Endothelial cell of umbilical vein (primary cell): ENCODE measurements around the gene STK10. TPM values are rescaled to one million over a fixed set of nuclear protein-coding genes. Genes with fewer than 3 reads are reported as not detected.

Source experiments
- BruUV-seq: library from RNA; stranded (reverse); fragments of 400-500 nt; replicated peaks from 2 replicates; lab custom pipeline; 2021; lab: Mats Ljungman, UMichigan
- CTCF ChIA-PET: fragments of 300-600, 350-600 bp; sonication (Branson Sonifier 250); formaldehyde crosslinking; loops from one replicate; lab custom pipeline; 2021; ENCODE audit warnings: antibody characterized with exemption, inconsistent platforms; lab: Charles Lee
- POLR2A ChIA-PET: fragments of 300-600, 350-600 bp; sonication (Branson Sonifier 250); formaldehyde crosslinking; loops from one replicate; lab custom pipeline; 2021; ENCODE audit warnings: antibody characterized with exemption, inconsistent platforms; lab: Charles Lee
- DNase-seq: peaks from one replicate; pipeline ENCODE4 v3.0.0-alpha.2; 2011; ENCODE audit warnings: low read depth, low spot score
- FAIRE-seq: peaks from 2 replicates; lab custom pipeline; 2011; peaks lifted over from hg19 to GRCh38; lab: Jason Lieb, UNC
- H2AFZ ChIP-seq: 2 replicates; pipeline ENCODE4 v1.6.0; 2012; ENCODE audit warnings: low read depth, low read length, control low read depth, inconsistent platforms
- H3K27ac ChIP-seq: 2 replicates; pipeline ENCODE4 v1.5.1; 2011; ENCODE audit warnings: low read depth, mild to moderate bottlenecking, control low read depth, low read length, moderate library complexity; ENCODE audit not compliant: insufficient read depth
- H3K27me3 ChIP-seq, 2 experiments: 2 replicates each; pipeline versions ENCODE4 v1.6.0 to v1.6.1; 2011; ENCODE audit warnings: low read length in 2 of 2, mixed read lengths in 1 of 2; ENCODE audit not compliant: control insufficient read depth in 2 of 2, insufficient read depth in 2 of 2
- H3K36me3 ChIP-seq, 2 experiments: 2 replicates in 1 of 2; 3 replicates in 1 of 2; pipeline ENCODE4 v1.5.1; 2011; ENCODE audit warnings: low read length in 2 of 2, mild to moderate bottlenecking in 1 of 2, moderate library complexity in 1 of 2; ENCODE audit not compliant: control insufficient read depth in 2 of 2, insufficient read depth in 2 of 2; ENCODE audit errors: extremely low read depth in 1 of 2
- H3K4me1 ChIP-seq: 3 replicates; pipeline ENCODE4 v1.5.1; 2011; ENCODE audit warnings: mild to moderate bottlenecking, low read length; ENCODE audit not compliant: control insufficient read depth, insufficient read depth; ENCODE audit errors: extremely low read depth
- H3K4me2 ChIP-seq: 2 replicates; pipeline ENCODE4 v1.6.1; 2011; ENCODE audit warnings: low read length, control low read depth, mixed read lengths; ENCODE audit not compliant: insufficient read depth
- H3K4me3 ChIP-seq, 3 experiments: fragments of 200-600 bp in 1 of 3; sonication (generic), shearing (Covaris generic) in 1 of 3; replicated peaks in 1 of 3; 2 replicates each; pipeline ENCODE4 v1.5.1; 2011 to 2016; ENCODE audit warnings: control low read depth in 3 of 3, low read length in 3 of 3, mild to moderate bottlenecking in 2 of 3, inconsistent platforms in 1 of 3, low read depth in 1 of 3, moderate library complexity in 1 of 3; ENCODE audit not compliant: insufficient read depth in 1 of 3
- H3K79me2 ChIP-seq: 2 replicates; pipeline ENCODE4 v1.6.0; 2012; ENCODE audit warnings: low read length, inconsistent platforms; ENCODE audit not compliant: control insufficient read depth, insufficient read depth
- H3K9ac ChIP-seq: replicated peaks from 2 replicates; pipeline ENCODE3; 2011; ENCODE audit warnings: low read length, control low read depth; ENCODE audit not compliant: insufficient read depth; ENCODE audit errors: extremely low read depth
- H3K9me1 ChIP-seq: replicated peaks from 3 replicates; pipeline ENCODE4 v1.6.0; 2011; ENCODE audit warnings: mild to moderate bottlenecking, low read length; ENCODE audit not compliant: control insufficient read depth, insufficient read depth; ENCODE audit errors: extremely low read depth
- H3K9me3 ChIP-seq: replicated peaks from 2 replicates; pipeline ENCODE4 v1.5.1; 2012; ENCODE audit warnings: low read length, inconsistent platforms; ENCODE audit not compliant: control insufficient read depth, insufficient read depth
- H4K20me1 ChIP-seq: replicated peaks from 2 replicates; pipeline ENCODE3; 2011; ENCODE audit warnings: mild to moderate bottlenecking, low read length; ENCODE audit not compliant: control insufficient read depth, insufficient read depth; ENCODE audit errors: extremely low read depth
- CTCF ChIP-seq, 2 donors: IDR thresholded peaks; 1 replicate in 1 of 2; 2 replicates in 1 of 2; pipeline ENCODE4 v1.5.1; 2011; ENCODE audit warnings: low read length in 2 of 2, mild to moderate bottlenecking in 2 of 2, moderate library complexity in 2 of 2, control low read depth in 1 of 2, inconsistent platforms in 1 of 2, low read depth in 1 of 2; ENCODE audit not compliant: insufficient read depth in 1 of 2; ENCODE audit errors: extremely low read depth in 1 of 2
- EZH2 ChIP-seq: IDR thresholded peaks from 2 replicates; pipeline ENCODE4 v1.6.1; 2012; ENCODE audit warnings: borderline replicate concordance, low read depth, mild to moderate bottlenecking, moderate library complexity, low read length, inconsistent platforms; ENCODE audit not compliant: severe bottlenecking
- FOS ChIP-seq: IDR thresholded peaks from 2 replicates; pipeline ENCODE4 v1.6.1; 2011; ENCODE audit warnings: mild to moderate bottlenecking, low read length, moderate library complexity, borderline replicate concordance; ENCODE audit not compliant: insufficient read depth
- GATA2 ChIP-seq: IDR thresholded peaks from 2 replicates; pipeline ENCODE4 v1.7.0; 2011; ENCODE audit warnings: low read depth, mild to moderate bottlenecking, moderate library complexity, mixed read lengths, low read length; ENCODE audit not compliant: insufficient read length, insufficient read depth
- JUN ChIP-seq: IDR thresholded peaks from 2 replicates; pipeline ENCODE4 v1.6.1; 2011; ENCODE audit warnings: borderline replicate concordance, low read depth; ENCODE audit not compliant: insufficient read length, insufficient read depth
- MAX ChIP-seq: IDR thresholded peaks from 2 replicates; pipeline ENCODE4 v1.6.1; 2011; ENCODE audit not compliant: insufficient read depth, insufficient read length
- MYC ChIP-seq: IDR thresholded peaks from one replicate; pipeline ENCODE4 v1.6.1; 2011; ENCODE audit warnings: mild to moderate bottlenecking, low read depth, low read length
- POLR2A ChIP-seq: IDR thresholded peaks from 2 replicates; pipeline ENCODE4 v1.6.1; 2012; ENCODE audit warnings: low read depth, mild to moderate bottlenecking, control low read depth, low read length
- POLR2AphosphoS5 ChIP-seq: IDR thresholded peaks from 2 replicates; pipeline ENCODE4 v1.6.1; 2012; ENCODE audit warnings: low read depth, mild to moderate bottlenecking, control low read depth, low read length, moderate library complexity; ENCODE audit not compliant: insufficient read depth
- dilution Hi-C: fragments of 300-500 bp; cut with MboI; formaldehyde crosslinking; loops from one replicate; pipeline ENCODE4 v1.15.0; 2019; ENCODE audit warnings: low sequenced_read_pairs; ENCODE audit not compliant: extremely low pct_ligation_motif_present
- intact Hi-C: fragments of 100-400 bp; cut with micrococcal nuclease; formaldehyde crosslinking; loops from one replicate; pipeline ENCODE4 v1.10.0; 2022
- polyA plus RNA-seq, 4 experiments: library from polyadenylated mRNA; depleted of rRNA in 3 of 4; stranded (reverse) in 3 of 4; unstranded in 1 of 4; fragments of >200 nt; gene quantifications; 2 replicates each; pipeline versions ENCODE4 v1.2.1 to v1.2.3, GENCODE V29; 2011 to 2012; ENCODE audit warnings: missing spikeins in 1 of 4
- total RNA-seq: library from RNA; stranded (reverse); gene quantifications from 2 replicates; pipeline ENCODE4 v1.2.3, GENCODE V29; 2021

Gene STK10
- total and polyA plus RNA-seq, 2 donors (not counting 3 experiments of a cell fraction or from before 2014, with no cell fraction given): 16.9 to 47.2 TPM

- FAIRE-seq (peak; percentile 37), DNase-seq (no peak)
- TF ChIP-seq GATA2: no peak
- TF ChIP-seq POLR2A: no peak
- no peak for TF ChIP-seq MYC
- BruUV-seq: no TSS peak
- no peaks in the 10 kb centered on the region for H4K20me1 ChIP-seq
- peaks cover 0 to 4% of the 10 kb centered on the region in 2 experiments for H3K36me3 ChIP-seq
- H3K4me3 ChIP-seq: no peak overlapping the region
- ChIA-PET POLR2A (interaction anchor here (0.5 kb wide), 1 partner anchor 68 kb away, joined by 14 read pairs; no protein-coding TSS in a partner anchor), CTCF (interaction anchor here (0.7 to 1.9 kb wide), 14 partner anchors 9 to 67 kb away, joined by 3 to 16 read pairs (median 4); partner anchors contain the start of gene STK10)
- no peaks in the 10 kb centered on the region for H3K27me3 ChIP-seq
- no peak overlapping the region for H3K9ac ChIP-seq
- no peaks in the 10 kb centered on the region for H3K4me1 ChIP-seq
- no peaks in the 10 kb centered on the region for H3K9me3 ChIP-seq
- H2AFZ ChIP-seq: no peak overlapping the region
- dilution Hi-C loops: no loop called here
- no peak overlapping the region for H3K27ac ChIP-seq
- intact Hi-C loops: no loop called here
- no peak overlapping the region for H3K4me2 ChIP-seq
- H3K9me1 ChIP-seq: no peaks in the 10 kb centered on the region
- no peaks in the 10 kb centered on the region for H3K79me2 ChIP-seq
Observed at GRCh38 chr5:172123269-172123692, 64.7 kb downstream of the STK10 start.

GRCh38 chr5:172119921-172120688, 67.9 kb downstream of the STK10 start:
- Histone ChIP-seq H3K4me3 (no peak overlapping the region), H2AFZ (no peak overlapping the region), H3K9ac (no peak overlapping the region), H4K20me1 (no peaks in the 10 kb centered on the region), H3K9me3 (no peaks in the 10 kb centered on the region), H3K9me1 (no peaks in the 10 kb centered on the region), H3K4me2 (no peak overlapping the region), H3K36me3 (no peaks in the 10 kb centered on the region), H3K79me2 (no peaks in the 10 kb centered on the region), H3K27ac (no peak overlapping the region), H3K4me1 (no peaks in the 10 kb centered on the region), H3K27me3 (no peaks in the 10 kb centered on the region)
- FAIRE-seq: no peak
- BruUV-seq: no TSS peak
- CTCF ChIA-PET: interaction anchor here (2.0 kb wide), 1 partner anchor 69 kb away, joined by 7 read pairs; the partner anchor contains the start of gene STK10
- dilution Hi-C loops (no loop called here), intact Hi-C loops (no loop called here)
- POLR2A ChIA-PET: interaction anchor here (0.5 kb wide), 1 partner anchor 1652 kb away, joined by 4 read pairs; no protein-coding TSS in a partner anchor
- DNase-seq: no peak
- TF ChIP-seq MAX (no peak), FOS (no peak), MYC (no peak), GATA2 (no peak), JUN (no peak), POLR2AphosphoS5 (no peak), EZH2 (no peak), POLR2A (no peak), CTCF (IDR thresholded peaks at IDR 0.05; ENCODE audit: extremely low read depth in 1 of 2, insufficient read depth in 1 of 2, low read depth in 1 of 2, low read length in 2 of 2) (no peak)
